NB4 (cell line): ENCODE measurements around the gene ATP4B.

Experiments
- DNase-seq: peaks from one replicate; pipeline ENCODE4 v3.0.0; 2010; ENCODE audit warnings: low read depth
- H3K4me3 ChIP-seq: one replicate; pipeline ENCODE4 v1.5.1; 2011; ENCODE audit warnings: mild to moderate bottlenecking, low read depth, low read length, moderate library complexity
- CTCF ChIP-seq: IDR thresholded peaks from one replicate; pipeline ENCODE4 v1.5.1; 2012; ENCODE audit warnings: low read depth, low read length
- MAX ChIP-seq: IDR thresholded peaks from 2 replicates; pipeline ENCODE4 v1.6.1; 2011; ENCODE audit warnings: low read depth, low read length
- MYC ChIP-seq: IDR thresholded peaks from 2 replicates; pipeline ENCODE4 v1.6.1; 2011; ENCODE audit warnings: low read depth, low read length
- POLR2A ChIP-seq: IDR thresholded peaks from 2 replicates; pipeline ENCODE4 v1.6.1; 2011; ENCODE audit warnings: mild to moderate bottlenecking; ENCODE audit not compliant: insufficient read length; ENCODE audit errors: extremely low read depth

The ATP4B gene

GRCh38 chr13:113636266-113636963 is 21.6 kb downstream of the ATP4B start:
- no peak overlapping the region for H3K4me3 ChIP-seq
- TF ChIP-seq CTCF (no peak), MAX (no peak), POLR2A (no peak), MYC (no peak)
- DNase-seq = no peak

GRCh38 chr13:113635709-113636108 is 22.3 kb downstream of the ATP4B start:
- TF ChIP-seq CTCF (no peak), MYC (no peak), POLR2A (no peak), MAX (no peak)
- H3K4me3 ChIP-seq = no peak overlapping the region
- no peak for DNase-seq

GRCh38 chr13:113635048-113635420 is 23.0 kb downstream of the ATP4B start:
- no peak overlapping the region for H3K4me3 ChIP-seq
- TF ChIP-seq POLR2A = no peak
- no peak for TF ChIP-seq CTCF
- no peak for TF ChIP-seq MAX
- TF ChIP-seq MYC = no peak
- DNase-seq = no peak

GRCh38 chr13:113634279-113635047 is 23.5 kb downstream of the ATP4B start:
- no peak for DNase-seq
- no peak overlapping the region for H3K4me3 ChIP-seq
- TF ChIP-seq MAX (no peak), CTCF (no peak), MYC (no peak), POLR2A (no peak)

- TF ChIP-seq MAX = no peak
- TF ChIP-seq POLR2A = no peak
- no peak for TF ChIP-seq MYC
- TF ChIP-seq CTCF = no peak
These were observed 24.5 kb downstream of the ATP4B start for GRCh38 chr13:113633485-113633873.

More at GRCh38 chr13:113633485-113633873, 24.5 kb downstream of the ATP4B start:
- H3K4me3 ChIP-seq = no peak overlapping the region
- DNase-seq = no peak
